ENCODE measurements around the gene UTP11.
"Not testable (repeated sequence)": the region's sequence is repeated elsewhere in the genome, so short reads cannot be mapped to it uniquely, and the experiment has no call there.

UTP11 gene

DNA sequence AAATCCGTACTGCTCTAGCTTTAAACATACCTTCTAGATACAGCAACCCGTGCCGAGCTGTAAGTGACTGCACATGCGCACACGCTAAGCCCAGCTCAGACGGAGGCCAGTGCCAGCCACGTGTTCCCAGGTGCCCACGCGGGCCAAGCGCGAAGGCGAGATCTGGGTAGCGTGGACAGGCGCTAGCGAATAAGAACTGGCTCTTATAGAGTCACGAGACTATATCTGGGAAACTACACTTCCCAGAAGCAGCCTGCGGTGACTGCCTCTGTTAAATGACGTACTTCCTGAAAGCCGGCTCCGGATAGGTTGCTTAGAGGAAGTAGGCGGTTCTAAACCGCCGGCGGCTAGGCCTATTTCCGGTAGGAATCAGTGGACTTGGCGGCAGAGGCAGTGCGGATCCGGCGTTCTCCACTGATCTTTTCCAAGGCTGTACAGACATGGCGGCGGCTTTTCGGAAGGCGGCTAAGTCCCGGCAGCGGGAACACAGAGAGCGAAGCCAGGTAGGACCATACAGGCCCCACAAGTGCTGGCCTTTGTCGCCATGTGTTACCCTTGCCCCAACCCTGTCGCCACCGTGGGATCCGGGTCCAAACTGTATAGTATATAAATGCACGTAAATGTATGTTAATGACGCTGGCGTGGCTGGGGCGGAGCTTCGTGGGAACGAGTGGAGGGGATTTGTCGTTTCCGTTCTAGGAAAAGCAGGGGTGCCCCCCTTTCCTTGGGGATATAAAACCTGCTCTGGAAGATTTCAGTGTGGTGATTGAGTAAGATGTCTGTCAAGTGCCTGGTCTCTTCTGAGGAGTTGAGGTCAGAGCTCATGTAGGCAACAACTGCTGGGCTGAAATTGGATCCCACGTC lies at the start of gene UTP11:
Gene UTP11 (plus strand): TSS at position 372 of the 864 bp plus-strand sequence. CDS start 69 bp downstream, at position 441.
- peak; percentile 96 for DNase-seq

GRCh38 chr1:37964106-37964505 lies 48.4 kb upstream of the UTP11 start:
- DNase-seq, result not testable (repeated sequence)

DNA sequence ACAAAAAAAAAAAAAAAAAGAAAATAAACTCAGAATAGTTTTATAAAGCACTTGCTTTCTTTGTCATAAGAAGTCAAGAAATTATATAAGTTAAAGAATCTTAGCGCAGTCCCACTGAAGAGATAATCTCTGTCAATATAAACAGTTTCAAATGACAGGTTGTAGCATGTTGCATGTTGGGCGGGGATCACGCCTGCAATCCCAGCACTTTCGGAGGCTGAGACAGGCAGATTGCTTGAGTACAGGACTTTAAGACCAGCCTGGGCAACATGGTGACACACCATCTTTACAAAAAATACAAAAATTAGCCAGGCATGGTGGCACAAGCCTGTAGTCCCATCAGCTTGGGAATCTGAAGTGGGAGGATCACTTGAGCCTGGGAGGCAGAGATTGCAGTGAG lies 47.2 kb upstream of the UTP11 start:
- DNase-seq, result no peak

GRCh38 chr1:37973684-37974083 lies 38.9 kb upstream of the UTP11 start:
- DNase-seq, result not testable (repeated sequence)

DNA sequence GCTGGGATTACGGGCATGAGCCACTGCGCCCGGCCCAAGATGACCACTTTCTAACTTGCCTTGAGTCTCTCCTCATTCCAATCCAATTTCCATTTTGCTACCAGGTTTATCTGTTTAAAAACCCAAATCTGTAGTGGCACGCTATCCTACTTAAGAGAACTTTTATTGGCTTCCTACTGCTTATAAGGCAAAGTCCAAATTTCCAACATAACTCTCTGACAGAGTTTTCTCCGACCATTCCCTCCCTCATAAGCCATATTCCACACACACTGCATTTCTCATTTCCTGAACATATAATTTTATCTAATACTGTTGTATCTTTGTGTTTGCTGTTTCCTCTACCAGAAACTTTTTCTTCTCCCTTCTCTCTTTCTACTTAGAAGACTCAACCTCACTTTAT lies 38.0 kb upstream of the UTP11 start:
- DNase-seq, result no peak

GRCh38 chr1:37975083-37975482 lies 37.5 kb upstream of the UTP11 start:
- DNase-seq, result not testable (repeated sequence)

DNA sequence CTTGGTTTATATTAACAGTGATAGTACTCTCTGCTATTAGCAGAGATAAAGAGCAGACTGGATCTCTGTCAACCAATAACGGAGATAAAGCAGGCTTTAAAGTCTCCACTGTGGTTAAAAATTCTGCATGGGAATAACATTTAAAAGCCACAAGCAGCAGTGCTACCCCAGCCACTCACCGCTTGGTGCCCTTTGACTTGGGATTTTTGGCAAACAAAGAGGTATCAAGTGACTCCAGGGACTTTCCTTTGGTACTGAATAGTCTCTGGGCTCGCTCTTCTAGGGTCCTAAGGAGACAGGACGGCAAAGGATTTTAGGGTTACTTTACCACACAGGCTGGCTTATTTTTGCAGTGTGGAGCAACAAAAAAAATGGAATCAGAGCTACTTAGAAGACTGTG lies 34.0 kb upstream of the UTP11 start:
- no peak for DNase-seq

DNA sequence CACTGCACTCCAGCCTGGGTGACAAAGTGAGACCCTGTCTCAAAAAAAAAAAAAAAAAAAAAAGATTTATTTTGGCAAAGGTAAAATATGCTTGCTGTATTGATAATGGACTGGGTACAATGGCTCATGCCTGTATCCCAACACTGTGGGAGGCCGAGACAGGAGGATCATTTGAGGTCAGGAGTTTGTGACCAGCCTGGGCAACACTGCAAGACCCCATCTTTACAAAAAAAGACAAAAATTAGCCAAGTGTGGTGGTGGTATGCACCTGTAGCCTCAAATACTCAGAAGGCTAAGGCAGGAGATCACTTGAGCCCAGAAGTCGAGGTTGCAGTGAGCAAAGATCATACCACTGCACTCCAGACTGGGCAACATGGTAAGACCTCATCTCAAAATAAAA lies 29.0 kb upstream of the UTP11 start:
- no peak for DNase-seq

DNA sequence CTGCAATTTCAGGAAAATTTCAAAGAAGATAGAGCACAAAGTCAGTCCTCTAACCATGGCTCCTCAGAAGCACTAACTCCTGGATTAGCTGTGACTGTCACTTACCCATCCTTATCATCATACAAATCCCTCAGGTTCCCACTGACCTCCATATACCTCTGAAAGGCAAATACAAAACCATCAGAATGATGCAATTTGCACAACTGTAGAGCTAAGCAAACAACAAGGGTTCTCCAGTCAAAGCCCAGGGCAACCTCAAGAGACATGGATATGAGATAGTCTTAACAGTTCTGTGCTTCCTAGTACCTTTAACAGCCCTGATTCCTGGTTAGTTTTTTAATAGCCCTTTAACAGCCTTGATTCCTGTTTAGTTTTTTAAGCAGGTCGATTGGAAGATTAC lies 24.9 kb upstream of the UTP11 start:
- DNase-seq, result no peak

GRCh38 chr1:37989361-37989930 lies 23.1 kb upstream of the UTP11 start:
- DNase-seq, result no peak

- DNase-seq, result no peak
Observed at GRCh38 chr1:37994886-37995566, 17.5 kb upstream of the UTP11 start.

- DNase-seq, result no peak
Observed at GRCh38 chr1:37995751-37996345, 16.7 kb upstream of the UTP11 start.

DNA sequence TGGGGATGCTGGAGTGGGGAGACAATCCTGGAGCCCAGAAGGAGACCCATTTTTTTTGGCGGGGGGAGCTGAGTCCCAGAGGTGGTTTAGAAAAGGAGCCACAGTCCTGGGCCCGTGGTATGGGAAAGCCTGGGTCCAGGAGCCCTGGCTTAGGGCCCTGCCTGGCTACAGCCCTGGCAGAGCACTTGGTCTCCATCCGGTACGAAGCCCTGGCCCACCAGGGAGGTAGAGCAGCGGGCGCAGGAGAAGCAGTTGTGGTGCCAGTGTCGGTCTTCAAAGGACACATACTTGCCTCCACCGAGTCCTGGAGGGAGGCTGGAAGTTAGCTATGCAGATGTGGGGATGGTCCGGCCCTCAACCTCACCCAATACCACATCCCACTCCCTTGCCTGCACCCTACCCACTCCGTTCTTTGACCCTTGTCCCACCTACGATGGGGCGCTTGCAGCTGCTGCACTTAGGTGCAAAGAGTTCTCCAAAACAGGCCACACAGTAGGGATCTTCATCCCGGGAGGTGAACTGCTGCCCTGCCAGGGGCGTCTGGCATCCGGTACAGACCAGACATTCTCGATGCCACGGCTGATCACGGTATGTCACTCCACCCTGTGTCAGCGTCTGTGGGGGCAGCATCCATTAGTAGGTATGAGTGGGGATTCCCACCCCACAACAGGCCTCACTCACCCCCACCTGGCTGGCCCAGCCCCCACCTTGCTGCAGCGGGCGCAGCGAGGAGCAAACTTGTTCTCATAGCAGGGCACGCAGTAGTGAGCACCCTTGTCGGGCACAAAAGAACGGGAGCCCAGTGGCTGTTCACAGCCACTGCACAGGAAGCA lies 15.1 kb upstream of the UTP11 start:
- no peak for DNase-seq

- DNase-seq, result no peak
Observed at GRCh38 chr1:37998089-37998808, 14.3 kb upstream of the UTP11 start.

GRCh38 chr1:37998913-37999429 lies 13.6 kb upstream of the UTP11 start:
- no peak for DNase-seq

GRCh38 chr1:37999430-38000232 lies 12.9 kb upstream of the UTP11 start:
- peak; percentile 20 for DNase-seq

DNA sequence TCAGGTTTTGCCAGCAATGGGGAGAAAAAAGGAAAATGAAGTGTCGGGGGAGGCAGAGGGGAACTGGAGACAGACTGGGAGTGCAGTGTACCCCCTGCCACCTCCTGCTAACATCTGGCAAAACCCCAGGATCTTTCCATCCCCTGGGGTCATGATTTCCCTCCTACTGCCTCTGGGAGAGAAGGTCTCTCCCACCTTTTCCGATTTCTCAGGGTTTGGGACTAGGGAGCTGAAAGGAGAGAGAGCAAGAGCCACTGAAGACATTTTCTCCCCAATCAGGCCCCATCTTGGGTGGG lies 12.4 kb upstream of the UTP11 start:
- no peak for DNase-seq

- peak; percentile 37 for DNase-seq
Observed at GRCh38 chr1:38000529-38001455, 11.7 kb upstream of the UTP11 start.

Data from T1000 (cell line).